Retinal pigment epithelial cell (primary cell): ENCODE measurements around the gene TMTC4.
"Not testable (repeated sequence)": the region's sequence is repeated elsewhere in the genome, so short reads cannot be mapped to it uniquely, and the experiment has no call there.

Experiments
- DNase-seq: peaks from one replicate; pipeline ENCODE4 v3.0.0-alpha.2; 2010; ENCODE audit warnings: low read depth
- H3K4me3 ChIP-seq: 2 replicates; pipeline ENCODE4 v1.5.1; 2011; ENCODE audit warnings: mild to moderate bottlenecking, low read length, control low read depth, moderate library complexity
- TF ChIP-seq, protein P1 (sequence below): conservative IDR thresholded peaks from 2 replicates; pipeline ENCODE4 v1.5.1; 2011; ENCODE audit warnings: low read depth, low read length, control low read depth, inconsistent platforms

Gene TMTC4

DNA sequence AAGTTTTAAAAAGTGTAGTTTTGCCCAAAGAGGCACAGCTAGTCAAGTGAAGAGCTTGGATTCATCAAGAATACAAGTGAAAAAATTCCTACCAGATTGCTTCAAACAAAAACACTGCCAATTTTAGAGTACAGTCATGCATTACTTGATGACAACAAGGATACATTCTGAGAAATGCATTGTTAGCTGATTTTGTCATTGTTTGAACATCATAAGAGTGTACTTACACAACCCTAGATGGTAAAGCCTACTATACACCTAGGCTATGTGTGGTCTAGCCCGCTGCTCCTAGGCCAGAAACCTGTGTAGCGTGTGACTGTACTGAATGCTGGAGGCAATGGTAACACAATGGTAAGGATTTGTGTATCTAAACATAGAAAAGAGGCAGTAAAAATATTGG, 41.1 kb downstream of the TMTC4 start:
- no peak overlapping the region for H3K4me3 ChIP-seq
- no peak for DNase-seq
- TF ChIP-seq, protein P1, sequence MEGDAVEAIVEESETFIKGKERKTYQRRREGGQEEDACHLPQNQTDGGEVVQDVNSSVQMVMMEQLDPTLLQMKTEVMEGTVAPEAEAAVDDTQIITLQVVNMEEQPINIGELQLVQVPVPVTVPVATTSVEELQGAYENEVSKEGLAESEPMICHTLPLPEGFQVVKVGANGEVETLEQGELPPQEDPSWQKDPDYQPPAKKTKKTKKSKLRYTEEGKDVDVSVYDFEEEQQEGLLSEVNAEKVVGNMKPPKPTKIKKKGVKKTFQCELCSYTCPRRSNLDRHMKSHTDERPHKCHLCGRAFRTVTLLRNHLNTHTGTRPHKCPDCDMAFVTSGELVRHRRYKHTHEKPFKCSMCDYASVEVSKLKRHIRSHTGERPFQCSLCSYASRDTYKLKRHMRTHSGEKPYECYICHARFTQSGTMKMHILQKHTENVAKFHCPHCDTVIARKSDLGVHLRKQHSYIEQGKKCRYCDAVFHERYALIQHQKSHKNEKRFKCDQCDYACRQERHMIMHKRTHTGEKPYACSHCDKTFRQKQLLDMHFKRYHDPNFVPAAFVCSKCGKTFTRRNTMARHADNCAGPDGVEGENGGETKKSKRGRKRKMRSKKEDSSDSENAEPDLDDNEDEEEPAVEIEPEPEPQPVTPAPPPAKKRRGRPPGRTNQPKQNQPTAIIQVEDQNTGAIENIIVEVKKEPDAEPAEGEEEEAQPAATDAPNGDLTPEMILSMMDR = no peak

DNA sequence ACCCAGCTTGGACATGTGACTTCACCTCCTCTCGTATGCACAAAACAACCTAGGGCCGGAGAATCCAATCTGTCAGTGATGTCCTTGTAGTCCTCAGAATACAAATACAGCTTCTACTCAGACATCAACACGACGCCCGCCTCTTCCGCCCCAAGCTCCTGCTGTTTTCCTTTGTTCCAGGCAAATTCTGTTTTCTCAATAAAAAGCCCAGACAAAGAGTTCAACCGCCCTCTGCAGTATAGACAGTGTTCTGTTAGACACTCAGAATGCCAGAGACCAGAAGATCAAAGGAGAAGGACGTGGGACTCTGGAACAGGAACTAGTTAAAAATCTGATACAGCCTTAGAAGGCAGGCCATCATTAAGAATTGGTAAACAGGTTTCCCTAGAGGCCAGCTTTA, 44.0 kb downstream of the TMTC4 start:
- TF ChIP-seq, protein P1 = no peak
- DNase-seq = no peak
- H3K4me3 ChIP-seq = no peak overlapping the region

DNA sequence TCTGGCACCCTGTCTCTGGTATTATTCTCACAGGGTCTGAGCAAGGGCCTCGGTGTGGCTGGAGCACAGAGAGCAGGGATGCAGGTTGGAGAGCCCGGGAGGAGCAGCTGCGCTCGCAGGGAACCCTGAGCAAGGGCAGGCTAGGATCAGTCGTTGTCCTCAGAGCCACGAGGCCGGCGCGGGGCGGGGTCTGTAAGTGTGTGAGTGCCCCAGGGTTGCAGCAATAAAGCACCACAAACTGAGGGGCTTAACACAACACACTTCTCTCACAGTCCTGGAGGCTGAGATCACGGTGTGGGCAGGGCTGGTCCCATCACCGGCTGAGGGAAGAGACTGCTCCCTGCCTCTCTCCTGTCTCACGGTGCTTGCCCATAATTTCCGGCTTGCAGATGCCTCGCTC, 47.5 kb downstream of the TMTC4 start:
- TF ChIP-seq, protein P1 = no peak
- H3K4me3 ChIP-seq = no peak overlapping the region
- DNase-seq = no peak

DNA sequence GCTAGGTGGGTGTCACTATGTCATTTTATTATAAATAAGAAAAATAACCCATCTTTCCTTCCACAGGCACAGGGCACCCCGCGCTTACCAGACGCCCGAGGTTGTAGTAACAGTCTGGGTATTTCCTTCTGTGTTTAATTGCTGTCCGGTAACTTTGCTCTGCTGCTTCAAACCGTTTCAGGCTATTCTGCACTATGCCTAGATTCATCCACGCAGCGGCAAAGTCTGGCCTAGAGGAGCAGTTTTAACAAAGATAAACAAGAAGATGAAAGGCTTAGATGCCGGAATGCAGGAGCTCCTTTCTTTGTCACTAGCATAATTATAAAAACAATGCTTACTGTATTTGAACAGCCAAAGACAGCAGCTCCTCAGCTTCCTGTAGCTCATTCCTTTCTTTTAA, 49.1 kb downstream of the TMTC4 start:
- no peak overlapping the region for H3K4me3 ChIP-seq
- DNase-seq = no peak
- TF ChIP-seq, protein P1 = no peak

DNA sequence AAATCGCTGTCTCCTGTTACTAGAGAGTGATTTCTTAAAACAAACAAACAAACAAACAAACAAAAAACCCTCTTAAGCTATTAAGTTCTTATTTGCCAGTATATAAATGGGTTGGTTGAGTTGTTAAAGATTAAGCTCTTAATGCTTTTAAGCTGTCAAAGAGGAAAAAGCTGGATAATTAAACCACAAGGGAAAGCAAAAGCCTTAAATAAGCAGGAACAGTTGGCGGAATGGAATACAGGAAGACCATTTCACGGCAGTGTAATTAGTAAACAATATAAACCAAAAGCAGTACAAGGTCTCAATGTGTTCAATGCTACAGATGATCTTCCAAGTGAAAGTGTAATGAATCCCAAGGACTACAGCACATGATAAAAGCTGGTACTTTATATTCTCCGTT, 53.8 kb downstream of the TMTC4 start:
- TF ChIP-seq, protein P1 = no peak
- peak; percentile 2 for DNase-seq
- no peak overlapping the region for H3K4me3 ChIP-seq

DNA sequence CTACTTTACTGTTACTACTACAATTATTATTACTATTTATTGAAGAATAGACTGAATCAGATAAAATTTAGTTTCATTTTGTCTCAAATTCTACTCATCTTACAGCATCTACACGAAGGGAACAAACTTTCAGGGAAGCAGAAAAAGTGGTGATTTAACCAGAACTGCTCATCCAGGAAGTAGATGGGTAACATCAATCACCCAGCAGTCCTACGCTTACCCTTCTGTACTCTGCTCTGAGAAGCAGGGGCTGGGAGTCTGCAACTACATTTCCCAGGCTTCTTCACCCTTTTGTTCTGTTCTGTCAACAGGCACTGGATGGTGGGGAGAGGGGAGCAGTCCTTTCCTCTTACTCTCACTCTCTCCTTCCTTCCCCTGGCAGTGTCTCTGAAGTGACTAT, 54.7 kb downstream of the TMTC4 start:
- no peak for DNase-seq
- H3K4me3 ChIP-seq = no peak overlapping the region
- TF ChIP-seq, protein P1 = no peak

DNA sequence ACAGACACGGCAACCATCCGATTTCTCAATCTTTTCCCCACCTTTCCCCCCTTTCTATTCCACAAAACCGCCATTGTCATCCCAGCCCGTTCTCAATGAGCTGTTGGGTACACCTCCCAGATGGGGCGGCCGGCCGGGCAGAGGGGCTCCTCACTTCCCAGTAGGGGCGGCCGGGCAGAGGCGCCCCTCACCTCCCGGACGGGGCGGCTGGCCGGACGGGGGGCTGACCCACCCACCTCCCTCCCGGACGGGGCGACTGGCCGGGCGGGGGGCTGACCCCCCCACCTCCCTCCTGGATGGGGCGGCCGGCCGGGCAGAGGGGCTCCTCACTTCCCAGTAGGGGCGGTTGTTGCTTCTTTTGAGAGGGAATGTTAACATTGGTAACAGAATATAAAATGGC, 55.7 kb downstream of the TMTC4 start:
- not testable (repeated sequence) for DNase-seq, H3K4me3 ChIP-seq

DNA sequence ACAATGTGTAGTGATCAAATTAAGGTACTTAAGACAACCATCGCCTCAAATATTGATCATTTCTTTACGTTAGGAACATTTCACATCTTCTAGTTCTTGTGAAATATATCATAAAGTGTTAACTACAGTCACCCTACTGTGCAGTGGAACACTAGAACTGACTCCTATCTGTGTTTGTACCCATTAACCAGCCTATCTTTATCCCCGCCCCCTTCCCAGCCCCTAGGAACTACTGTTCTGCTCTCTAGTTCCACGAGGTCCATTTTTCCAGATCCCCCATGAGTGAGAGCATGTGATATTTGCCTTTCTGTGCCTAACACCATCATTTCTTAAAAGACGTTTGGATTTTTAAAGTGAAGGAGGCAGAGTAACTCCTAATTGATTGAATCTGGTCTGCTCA, 61.6 kb downstream of the TMTC4 start:
- TF ChIP-seq, protein P1 = no peak
- no peak for DNase-seq
- H3K4me3 ChIP-seq = no peak overlapping the region
